ENCODE measurements around the gene GPR33. TPM values are rescaled to one million over a fixed set of nuclear protein-coding genes. Genes with fewer than 3 reads are reported as not detected.

The GPR33 gene
- total RNA-seq, 1 experiment from 2014 or later, result not detected

DNA sequence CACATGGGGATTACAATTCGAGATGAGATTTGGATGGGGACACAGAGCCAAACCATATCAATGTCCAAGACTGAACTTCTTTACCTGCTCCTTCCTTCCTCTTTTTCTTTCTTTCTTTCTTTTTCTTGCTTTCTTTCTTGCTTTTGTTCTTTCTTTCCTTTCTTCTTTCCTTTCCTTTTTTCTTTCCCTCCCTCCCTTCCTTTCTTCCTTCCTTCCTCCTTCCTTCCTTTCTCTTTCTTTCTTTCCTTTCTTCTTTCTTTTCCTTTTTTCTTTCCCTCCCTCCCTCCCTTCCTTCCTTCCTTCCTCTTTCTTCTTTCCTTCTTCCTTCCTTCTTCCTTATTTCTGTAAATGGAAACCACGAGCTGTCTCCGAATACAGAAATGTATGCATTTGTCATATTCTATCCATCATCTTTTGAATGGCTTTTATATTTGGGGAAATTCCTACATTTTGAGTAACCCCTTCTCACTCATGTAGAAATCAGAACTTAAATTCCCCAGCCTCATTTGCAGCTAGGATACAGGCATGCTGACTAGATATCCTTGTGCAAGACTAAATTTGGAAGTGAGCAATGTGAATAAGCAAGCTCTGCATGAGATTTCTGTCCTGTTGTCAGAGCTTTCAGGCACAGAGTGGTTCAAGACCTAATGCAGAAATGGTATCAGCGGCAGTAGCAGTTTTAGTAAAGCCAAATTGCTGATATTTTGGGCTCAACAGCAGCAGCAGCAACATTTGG is 11.5 kb downstream of the GPR33 start:
- Histone ChIP-seq H3K79me2 (ENCODE audit: insufficient read depth, low read length) (no peaks in the 10 kb centered on the region), H3K9me3 (ENCODE audit: control insufficient read depth in 1 of 2, insufficient read depth in 1 of 2, low read depth in 1 of 2, low read length in 2 of 2) (no peaks in the 10 kb centered on the region), H3K4me2 (ENCODE audit: low read length) (no peak overlapping the region), H3K4me3 (replicated peaks in 1 of 2; ENCODE audit: low read depth in 1 of 2, low read length in 2 of 2) (no peak overlapping the region), H3K9me2 (ENCODE audit: insufficient read depth) (no peaks in the 10 kb centered on the region; the same call in 1 of the 2 replicates), H3K9ac (ENCODE audit: low read length) (no peak overlapping the region), H3K36me3 (ENCODE audit: control insufficient read depth in 1 of 2, insufficient read depth in 2 of 2, low read length in 2 of 2) (no peaks in the 10 kb centered on the region), H3K27me3 (ENCODE audit: insufficient read depth, low read length) (no peaks in the 10 kb centered on the region), H2AFZ (ENCODE audit: low read depth, low read length, poor library complexity, severe bottlenecking) (no peak overlapping the region), H3K27ac (ENCODE audit: low read depth, low read length) (no peak overlapping the region), H3K4me1 (ENCODE audit: control insufficient read depth in 1 of 2, insufficient read depth in 2 of 2, low read length in 2 of 2) (no peaks in the 10 kb centered on the region), H4K20me1 (ENCODE audit: insufficient read depth) (no peaks in the 10 kb centered on the region)
- ATAC-seq (no peak), DNase-seq (ENCODE audit: low read depth, low spot score) (no peak)
- ChIA-PET CTCF (no interaction called here), POLR2A (no interaction called here), RAD21 (ENCODE audit: low non-redundant PET in 1 of 2, low total read pairs in 2 of 2, uncharacterized antibody in 2 of 2, unreplicated experiment in 2 of 2) (no interaction called here)
- TF ChIP-seq REST (IDR thresholded peaks at IDR 0.05; ENCODE audit: low read depth), result no peak
- no peak for TF ChIP-seq ELF1 (IDR thresholded peaks at IDR 0.05; ENCODE audit: borderline replicate concordance, low read depth)
- no peak for TF ChIP-seq POLR2AphosphoS5 (IDR thresholded peaks at IDR 0.05; ENCODE audit: low read depth, low read length)
- no peak for TF ChIP-seq JUND (IDR thresholded peaks at IDR 0.05)
- TF ChIP-seq CBX3 (IDR thresholded peaks at IDR 0.05; ENCODE audit: low read depth), result no peak
- TF ChIP-seq POLR2A (IDR thresholded peaks at IDR 0.05; ENCODE audit: borderline replicate concordance, extremely low read depth, insufficient read depth, insufficient read length), result no peak
- no peak for TF ChIP-seq EGR1 (IDR thresholded peaks at IDR 0.05; ENCODE audit: low read depth)
- no peak for TF ChIP-seq ZNF274 (IDR thresholded peaks at IDR 0.05; ENCODE audit: low read depth, low read length)
- TF ChIP-seq SRF (IDR thresholded peaks at IDR 0.05; ENCODE audit: low read depth), result no peak
- TF ChIP-seq ATF3 (IDR thresholded peaks at IDR 0.05), result no peak
- TF ChIP-seq SP1 (IDR thresholded peaks at IDR 0.05; ENCODE audit: low read depth), result no peak
- TF ChIP-seq EZH2phosphoT487 (IDR thresholded peaks at IDR 0.05; ENCODE audit: borderline replicate concordance), result no peak
- TF ChIP-seq, protein P1, sequence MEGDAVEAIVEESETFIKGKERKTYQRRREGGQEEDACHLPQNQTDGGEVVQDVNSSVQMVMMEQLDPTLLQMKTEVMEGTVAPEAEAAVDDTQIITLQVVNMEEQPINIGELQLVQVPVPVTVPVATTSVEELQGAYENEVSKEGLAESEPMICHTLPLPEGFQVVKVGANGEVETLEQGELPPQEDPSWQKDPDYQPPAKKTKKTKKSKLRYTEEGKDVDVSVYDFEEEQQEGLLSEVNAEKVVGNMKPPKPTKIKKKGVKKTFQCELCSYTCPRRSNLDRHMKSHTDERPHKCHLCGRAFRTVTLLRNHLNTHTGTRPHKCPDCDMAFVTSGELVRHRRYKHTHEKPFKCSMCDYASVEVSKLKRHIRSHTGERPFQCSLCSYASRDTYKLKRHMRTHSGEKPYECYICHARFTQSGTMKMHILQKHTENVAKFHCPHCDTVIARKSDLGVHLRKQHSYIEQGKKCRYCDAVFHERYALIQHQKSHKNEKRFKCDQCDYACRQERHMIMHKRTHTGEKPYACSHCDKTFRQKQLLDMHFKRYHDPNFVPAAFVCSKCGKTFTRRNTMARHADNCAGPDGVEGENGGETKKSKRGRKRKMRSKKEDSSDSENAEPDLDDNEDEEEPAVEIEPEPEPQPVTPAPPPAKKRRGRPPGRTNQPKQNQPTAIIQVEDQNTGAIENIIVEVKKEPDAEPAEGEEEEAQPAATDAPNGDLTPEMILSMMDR (IDR thresholded peaks at IDR 0.05 in 2 of 3, conservative IDR thresholded peaks at IDR 0.05 in 1 of 3; ENCODE audit: borderline replicate concordance in 1 of 3, insufficient read depth in 1 of 3, low read depth in 2 of 3, low read length in 2 of 3), result no peak
- TF ChIP-seq, protein P2, sequence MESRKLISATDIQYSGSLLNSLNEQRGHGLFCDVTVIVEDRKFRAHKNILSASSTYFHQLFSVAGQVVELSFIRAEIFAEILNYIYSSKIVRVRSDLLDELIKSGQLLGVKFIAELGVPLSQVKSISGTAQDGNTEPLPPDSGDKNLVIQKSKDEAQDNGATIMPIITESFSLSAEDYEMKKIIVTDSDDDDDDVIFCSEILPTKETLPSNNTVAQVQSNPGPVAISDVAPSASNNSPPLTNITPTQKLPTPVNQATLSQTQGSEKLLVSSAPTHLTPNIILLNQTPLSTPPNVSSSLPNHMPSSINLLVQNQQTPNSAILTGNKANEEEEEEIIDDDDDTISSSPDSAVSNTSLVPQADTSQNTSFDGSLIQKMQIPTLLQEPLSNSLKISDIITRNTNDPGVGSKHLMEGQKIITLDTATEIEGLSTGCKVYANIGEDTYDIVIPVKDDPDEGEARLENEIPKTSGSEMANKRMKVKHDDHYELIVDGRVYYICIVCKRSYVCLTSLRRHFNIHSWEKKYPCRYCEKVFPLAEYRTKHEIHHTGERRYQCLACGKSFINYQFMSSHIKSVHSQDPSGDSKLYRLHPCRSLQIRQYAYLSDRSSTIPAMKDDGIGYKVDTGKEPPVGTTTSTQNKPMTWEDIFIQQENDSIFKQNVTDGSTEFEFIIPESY (IDR thresholded peaks at IDR 0.05; ENCODE audit: extremely low read depth, insufficient replicate concordance, low read length), result no peak
- TF ChIP-seq FOSL1 (IDR thresholded peaks at IDR 0.05; ENCODE audit: low read depth), result no peak
- TF ChIP-seq ZFX (IDR thresholded peaks at IDR 0.05), result no peak
- TF ChIP-seq RAD21 (IDR thresholded peaks at IDR 0.05; ENCODE audit: low read depth), result no peak
- intact Hi-C loops (cut with micrococcal nuclease), result no loop called here
- no TSS peak for BruUV-seq (replicated peaks)
